PC-9 (cell line): ENCODE results near the gene CEACAM6. TPM values are rescaled to one million over a fixed set of nuclear protein-coding genes. Genes with fewer than 3 reads are reported as not detected.
A peak's percentile ranks its signal among the peaks of the same experiment; 100 is the strongest.
"Not testable (repeated sequence)": the region's sequence is repeated elsewhere in the genome, so short reads cannot be mapped to it uniquely, and the experiment has no call there.

Source experiments
- BruUV-seq: library from RNA; stranded (reverse); fragments of 400-500 nt; replicated peaks from 2 replicates; lab custom pipeline; 2021; lab: Mats Ljungman, UMichigan
- CTCF ChIA-PET: fragments of 300-600 bp; sonication (Branson Sonifier 250); formaldehyde crosslinking; loops from one replicate; lab custom pipeline; 2022; ENCODE audit warnings: antibody characterized with exemption; lab: Charles Lee
- POLR2A ChIA-PET: fragments of 300-600 bp; sonication (Branson Sonifier 250); formaldehyde crosslinking; loops from one replicate; lab custom pipeline; 2022; ENCODE audit warnings: antibody characterized with exemption; ENCODE audit not compliant: unreplicated experiment; lab: Charles Lee
- DNase-seq, 2 experiments: peaks; one replicate each; pipeline versions ENCODE4 v3.0.0 to v3.0.0-alpha.2; 2015 to 2022; ENCODE audit warnings: mixed read lengths in 1 of 2
- H2AFZ ChIP-seq: fragments of 200-600 bp; sonication (generic); 2 replicates; pipeline ENCODE4 v1.8.1; 2017; ENCODE audit warnings: antibody characterized with exemption
- H3F3A ChIP-seq: fragments of 200-600 bp; sonication (generic); 2 replicates; pipeline ENCODE4 v1.8.1; 2017; ENCODE audit warnings: antibody characterized with exemption, mild to moderate bottlenecking, low read depth; ENCODE audit not compliant: insufficient read depth
- H3K27ac ChIP-seq: fragments of 200-600 bp; sonication (generic); 2 replicates; pipeline ENCODE4 v1.6.1; 2016; ENCODE audit warnings: mixed run types
- H3K27me3 ChIP-seq: fragments of 200-600 bp; sonication (generic); 2 replicates; pipeline ENCODE4 v1.6.1; 2016; ENCODE audit warnings: low read depth, mixed run types; ENCODE audit not compliant: insufficient read depth
- H3K36me3 ChIP-seq: fragments of 200-600 bp; sonication (generic); 2 replicates; pipeline ENCODE4 v1.6.1; 2016; ENCODE audit warnings: low read depth, mixed run types
- H3K4me1 ChIP-seq: fragments of 200-600 bp; sonication (generic); replicated peaks from 2 replicates; pipeline ENCODE4 v1.6.1; 2016; ENCODE audit warnings: mixed run types; ENCODE audit not compliant: insufficient read depth
- H3K4me2 ChIP-seq: fragments of 200-600 bp; sonication (generic); 2 replicates; pipeline ENCODE4 v1.6.1; 2017; ENCODE audit warnings: mixed run types
- H3K4me3 ChIP-seq: fragments of 200-600 bp; sonication (generic); 2 replicates; pipeline ENCODE4 v1.6.1; 2016; ENCODE audit warnings: mixed run types
- H3K79me2 ChIP-seq: fragments of 200-600 bp; sonication (generic); 2 replicates; pipeline ENCODE4 v1.6.1; 2017; ENCODE audit warnings: low read depth, mixed run types
- H3K9me2 ChIP-seq: fragments of 200-600 bp; sonication (generic); 2 replicates; pipeline ENCODE4 v1.8.1; 2017; ENCODE audit warnings: mild to moderate bottlenecking; ENCODE audit not compliant: insufficient read depth
- H3K9me3 ChIP-seq: fragments of 200-600 bp; sonication (generic); 2 replicates; pipeline ENCODE4 v1.8.1; 2016; ENCODE audit warnings: low read depth; ENCODE audit not compliant: insufficient read depth
- H4K20me1 ChIP-seq: fragments of 200-600 bp; sonication (generic); 2 replicates; pipeline ENCODE4 v1.8.1; 2017; ENCODE audit not compliant: insufficient read depth
- CTCF ChIP-seq: fragments of 200-600 bp; sonication (generic); conservative IDR thresholded peaks from 2 replicates; pipeline ENCODE4 v1.6.1; 2017; ENCODE audit warnings: mixed run types, antibody characterized with exemption, mild to moderate bottlenecking, moderate library complexity
- EZH2 ChIP-seq: fragments of 200-600 bp; sonication (generic); IDR thresholded peaks from 2 replicates; pipeline ENCODE4 v1.8.0; 2017; ENCODE audit warnings: antibody characterized with exemption, low read depth
- intact Hi-C: fragments of 100-400 bp; cut with micrococcal nuclease; formaldehyde crosslinking; loops from one replicate; pipeline ENCODE4 v1.10.0; 2022; ENCODE audit not compliant: unreplicated experiment
- total RNA-seq: library from RNA; stranded (reverse); gene quantifications from 2 replicates; pipeline ENCODE4 v1.2.3, GENCODE V29; 2021

CEACAM6 gene
- total RNA-seq, 1 experiment from 2014 or later: 468 TPM

- peak in 1 of 2 experiments; percentile 51 for DNase-seq
- Histone ChIP-seq H3K4me1 (peaks cover 35% of the 10 kb centered on the region), H3K27me3 (no peaks in the 10 kb centered on the region), H3K27ac (peak overlapping the region; percentile 85), H3K4me3 (peak overlapping the region; percentile 89; the same call in 1 of the 2 replicates), H3K4me2 (peak overlapping the region; percentile 99), H3F3A (peaks cover 33% of the 10 kb centered on the region), H3K9me2 (no peaks in the 10 kb centered on the region), H3K36me3 (peaks cover 24% of the 10 kb centered on the region), H3K79me2 (peaks cover 45% of the 10 kb centered on the region), H2AFZ (no peak overlapping the region), H3K9me3 (no peaks in the 10 kb centered on the region), H4K20me1 (no peaks in the 10 kb centered on the region)
- intact Hi-C loops: loop anchor here (2.0 kb wide), 1 partner anchor 205 kb away; the partner anchor contains the start of gene RABAC1
- ChIA-PET POLR2A (interaction anchor here (1.3 kb wide), 1 partner anchor 20 kb away, joined by 6 read pairs; no protein-coding TSS in a partner anchor), CTCF (interaction anchor here (0.6 to 4.2 kb wide), 16 partner anchors 8 to 1146 kb away, joined by 3 to 50 read pairs (median 5); no protein-coding TSS in a partner anchor)
- no TSS peak for BruUV-seq
- TF ChIP-seq EZH2 (no peak), CTCF (peak; percentile 91)
Observed at GRCh38 chr19:41753936-41754529, 1.3 kb upstream of the CEACAM6 start.

- peak; percentile 42 to 87 for DNase-seq
- H3F3A ChIP-seq: peaks cover 75% of the 10 kb centered on the region
- peak overlapping the region; percentile 85 for H3K27ac ChIP-seq
- no peaks in the 10 kb centered on the region for H4K20me1 ChIP-seq
- H3K79me2 ChIP-seq: peaks cover 83% of the 10 kb centered on the region
- H3K4me1 ChIP-seq: peaks cover 55% of the 10 kb centered on the region
- H3K36me3 ChIP-seq: peaks cover 72% of the 10 kb centered on the region
- no peaks in the 10 kb centered on the region for H3K9me3 ChIP-seq
- ChIA-PET POLR2A (interaction anchor here (0.6 kb wide), 2 partner anchors 16 to 17 kb away, joined by 5 to 23 read pairs; no protein-coding TSS in a partner anchor), CTCF (interaction anchor here (0.6 kb wide), 1 partner anchor 407 kb away, joined by 5 read pairs; no protein-coding TSS in a partner anchor)
- intact Hi-C loops: no loop called here
- H3K4me2 ChIP-seq: peak overlapping the region; percentile 99
- no peaks in the 10 kb centered on the region for H3K27me3 ChIP-seq
- TF ChIP-seq CTCF (no peak), EZH2 (no peak)
- H3K4me3 ChIP-seq: peak overlapping the region; percentile 89
- no TSS peak for BruUV-seq
- H2AFZ ChIP-seq: no peak overlapping the region
- no peaks in the 10 kb centered on the region for H3K9me2 ChIP-seq
Observed at GRCh38 chr19:41758846-41759245, 3.5 kb downstream of the CEACAM6 start.

GRCh38 chr19:41767115-41767514, 11.8 kb downstream of the CEACAM6 start:
- H3F3A ChIP-seq: peaks cover 88% of the 10 kb centered on the region
- H3K36me3 ChIP-seq: peaks cover 72% of the 10 kb centered on the region
- POLR2A ChIA-PET: interaction anchor here (0.7 kb wide), 3 partner anchors 8 to 33 kb away, joined by 3 to 10 read pairs (median 5); no protein-coding TSS in a partner anchor
- H3K4me2 ChIP-seq: no peak overlapping the region
- no peak for DNase-seq
- no peaks in the 10 kb centered on the region for H3K9me3 ChIP-seq
- intact Hi-C loops: no loop called here
- H3K4me3 ChIP-seq: no peak overlapping the region
- H3K27ac ChIP-seq: peak overlapping the region; percentile 30
- H4K20me1 ChIP-seq: no peaks in the 10 kb centered on the region
- TF ChIP-seq CTCF (no peak), EZH2 (no peak)
- H2AFZ ChIP-seq: no peak overlapping the region
- BruUV-seq: no TSS peak
- H3K27me3 ChIP-seq: no peaks in the 10 kb centered on the region
- CTCF ChIA-PET: no interaction called here
- H3K4me1 ChIP-seq: peaks cover 50% of the 10 kb centered on the region
- H3K79me2 ChIP-seq: peaks cover 31% of the 10 kb centered on the region
- no peaks in the 10 kb centered on the region for H3K9me2 ChIP-seq

- H3K9me2 ChIP-seq, POLR2A ChIA-PET: not testable (repeated sequence)
Observed at GRCh38 chr19:41768105-41768504, 12.8 kb downstream of the CEACAM6 start.

More at GRCh38 chr19:41768105-41768504, 12.8 kb downstream of the CEACAM6 start:
- H3F3A ChIP-seq: peaks cover 88% of the 10 kb centered on the region
- CTCF ChIA-PET, H3K4me2 ChIP-seq, H4K20me1 ChIP-seq, H3K9me3 ChIP-seq, H3K4me3 ChIP-seq, intact Hi-C loops, DNase-seq, BruUV-seq, H3K27me3 ChIP-seq, H3K27ac ChIP-seq, H2AFZ ChIP-seq: not testable (repeated sequence)
- H3K4me1 ChIP-seq: peaks cover 52% of the 10 kb centered on the region
- peaks cover 70% of the 10 kb centered on the region for H3K36me3 ChIP-seq
- H3K79me2 ChIP-seq: peaks cover 25% of the 10 kb centered on the region
